Astrocyte (in vitro differentiated cells and primary cell): ENCODE measurements around the gene LRRC4C. TPM values are rescaled to one million over a fixed set of nuclear protein-coding genes. Genes with fewer than 3 reads are reported as not detected.
"Not testable (repeated sequence)": the region's sequence is repeated elsewhere in the genome, so short reads cannot be mapped to it uniquely, and the experiment has no call there.

Source experiments
- DNase-seq: peaks from one replicate; pipeline ENCODE4 v3.0.0-alpha.2; 2010; ENCODE audit warnings: low read depth
- FAIRE-seq: peaks from 2 replicates; lab custom pipeline; 2011; peaks lifted over from hg19 to GRCh38; lab: Jason Lieb, UNC
- H2AFZ ChIP-seq: 2 replicates; pipeline ENCODE4 v1.6.0; 2012; ENCODE audit warnings: low read depth, low read length, inconsistent platforms
- H3K27ac ChIP-seq: 2 replicates; pipeline ENCODE4 v1.5.1; 2011; ENCODE audit warnings: low read depth, low read length, inconsistent platforms
- H3K27me3 ChIP-seq: 2 replicates; pipeline ENCODE4 v1.6.0; 2011; ENCODE audit warnings: low read length, inconsistent platforms; ENCODE audit not compliant: insufficient read depth
- H3K36me3 ChIP-seq: 2 replicates; pipeline ENCODE4 v1.5.1; 2011; ENCODE audit warnings: low read length, inconsistent platforms; ENCODE audit not compliant: insufficient read depth
- H3K4me1 ChIP-seq: 2 replicates; pipeline ENCODE4 v1.5.1; 2011; ENCODE audit warnings: low read length, inconsistent platforms; ENCODE audit not compliant: insufficient read depth
- H3K4me2 ChIP-seq: 2 replicates; pipeline ENCODE4 v1.6.0; 2012; ENCODE audit warnings: low read length, inconsistent platforms
- H3K4me3 ChIP-seq: 2 replicates; pipeline ENCODE4 v1.5.1; 2011; ENCODE audit warnings: low read depth, mild to moderate bottlenecking, low read length, inconsistent platforms; ENCODE audit not compliant: insufficient read depth
- H3K79me2 ChIP-seq: 2 replicates; pipeline ENCODE4 v1.6.0; 2012; ENCODE audit warnings: mild to moderate bottlenecking, low read length, inconsistent platforms; ENCODE audit not compliant: insufficient read depth
- H3K9ac ChIP-seq: 2 replicates; pipeline ENCODE4 v1.6.0; 2012; ENCODE audit warnings: mild to moderate bottlenecking, low read length, inconsistent platforms
- H3K9me3 ChIP-seq: 2 replicates; pipeline ENCODE4 v1.5.1; 2012; ENCODE audit warnings: low read depth, mild to moderate bottlenecking, low read length, inconsistent platforms; ENCODE audit not compliant: insufficient read depth
- H4K20me1 ChIP-seq: 2 replicates; pipeline ENCODE4 v1.6.0; 2012; ENCODE audit warnings: low read length, inconsistent platforms; ENCODE audit not compliant: insufficient read depth
- H3K27ac Mint-ChIP-seq: one replicate; pipeline ENCODE4 v1.8.0; 2021; ENCODE audit warnings: mild to moderate bottlenecking, mixed read lengths; ENCODE audit not compliant: unreplicated experiment
- H3K27me3 Mint-ChIP-seq: one replicate; pipeline ENCODE4 v1.8.0; 2021; ENCODE audit warnings: low read depth, mixed read lengths; ENCODE audit not compliant: unreplicated experiment
- H3K36me3 Mint-ChIP-seq: one replicate; pipeline ENCODE4 v1.8.0; 2021; ENCODE audit warnings: low read depth, mixed read lengths; ENCODE audit not compliant: unreplicated experiment
- H3K4me1 Mint-ChIP-seq: one replicate; pipeline ENCODE4 v1.8.0; 2021; ENCODE audit warnings: low read depth, mixed read lengths; ENCODE audit not compliant: unreplicated experiment
- H3K4me3 Mint-ChIP-seq: one replicate; pipeline ENCODE4 v1.8.0; 2021; ENCODE audit warnings: mild to moderate bottlenecking, moderate library complexity, mixed read lengths; ENCODE audit not compliant: unreplicated experiment
- H3K9me3 Mint-ChIP-seq: one replicate; pipeline ENCODE4 v1.8.0; 2021; ENCODE audit warnings: mild to moderate bottlenecking, mixed read lengths; ENCODE audit not compliant: unreplicated experiment
- CTCF ChIP-seq: IDR thresholded peaks from 2 replicates; pipeline ENCODE4 v1.5.1; 2011; ENCODE audit warnings: low read depth, mild to moderate bottlenecking, inconsistent platforms, low read length, moderate library complexity; ENCODE audit not compliant: insufficient read depth
- EZH2 ChIP-seq: IDR thresholded peaks from 2 replicates; pipeline ENCODE4 v1.6.1; 2012; ENCODE audit warnings: mild to moderate bottlenecking, low read length, inconsistent platforms; ENCODE audit not compliant: insufficient read depth
- total RNA-seq: library from RNA; stranded (reverse); gene quantifications from 2 replicates; pipeline ENCODE4 v1.2.1, GENCODE V29; 2021

LRRC4C gene
- total RNA-seq, 1 donor from 2014 or later = 9.0 TPM

- Mint-ChIP-seq H3K4me3 (no peak overlapping the region), H3K27me3 (no peaks in the 10 kb centered on the region), H3K9me3 (no peaks in the 10 kb centered on the region), H3K4me1 (no peaks in the 10 kb centered on the region), H3K27ac (no peak overlapping the region), H3K36me3 (no peaks in the 10 kb centered on the region)
- Histone ChIP-seq H3K36me3 (no peaks in the 10 kb centered on the region), H3K27me3 (no peaks in the 10 kb centered on the region), H3K4me1 (no peaks in the 10 kb centered on the region), H3K9me3 (no peaks in the 10 kb centered on the region), H3K4me3 (no peak overlapping the region), H4K20me1 (no peaks in the 10 kb centered on the region), H3K4me2 (no peak overlapping the region), H3K9ac (no peak overlapping the region), H2AFZ (no peak overlapping the region), H3K79me2 (no peaks in the 10 kb centered on the region), H3K27ac (no peak overlapping the region)
- no peak for DNase-seq
- no peak for FAIRE-seq
- TF ChIP-seq CTCF (no peak), EZH2 (no peak)
Observed at GRCh38 chr11:41031551-41032060, 427.8 kb downstream of the LRRC4C start.

GRCh38 chr11:41020259-41020658 lies 439.2 kb downstream of the LRRC4C start:
- TF ChIP-seq CTCF = no peak
- no peak for TF ChIP-seq EZH2
- Histone ChIP-seq H3K4me3 (no peak overlapping the region), H3K4me1 (no peaks in the 10 kb centered on the region), H3K9ac (no peak overlapping the region), H3K36me3 (no peaks in the 10 kb centered on the region), H4K20me1 (no peaks in the 10 kb centered on the region), H3K79me2 (no peaks in the 10 kb centered on the region), H3K27me3 (no peaks in the 10 kb centered on the region), H3K4me2 (no peak overlapping the region), H3K9me3 (no peaks in the 10 kb centered on the region), H3K27ac (no peak overlapping the region), H2AFZ (no peak overlapping the region)
- no peaks in the 10 kb centered on the region for H3K27me3 Mint-ChIP-seq
- H3K4me3 Mint-ChIP-seq = no peak overlapping the region
- no peaks in the 10 kb centered on the region for H3K36me3 Mint-ChIP-seq
- FAIRE-seq = no peak
- no peak for DNase-seq
- no peaks in the 10 kb centered on the region for H3K4me1 Mint-ChIP-seq
- H3K9me3 Mint-ChIP-seq = no peaks in the 10 kb centered on the region
- H3K27ac Mint-ChIP-seq = no peak overlapping the region

GRCh38 chr11:41019666-41020065 lies 439.8 kb downstream of the LRRC4C start:
- H4K20me1 ChIP-seq, FAIRE-seq, H3K27me3 ChIP-seq, H3K27me3 Mint-ChIP-seq, H3K4me1 Mint-ChIP-seq, H3K9me3 Mint-ChIP-seq, H3K4me3 Mint-ChIP-seq, H3K36me3 ChIP-seq, H3K9me3 ChIP-seq, H3K79me2 ChIP-seq, H3K36me3 Mint-ChIP-seq, H3K27ac ChIP-seq, H3K4me2 ChIP-seq, H3K27ac Mint-ChIP-seq, H3K4me3 ChIP-seq, H3K9ac ChIP-seq, H2AFZ ChIP-seq, H3K4me1 ChIP-seq, DNase-seq: not testable (repeated sequence)
